ENCODE results near the gene KIAA0930.

DNA sequence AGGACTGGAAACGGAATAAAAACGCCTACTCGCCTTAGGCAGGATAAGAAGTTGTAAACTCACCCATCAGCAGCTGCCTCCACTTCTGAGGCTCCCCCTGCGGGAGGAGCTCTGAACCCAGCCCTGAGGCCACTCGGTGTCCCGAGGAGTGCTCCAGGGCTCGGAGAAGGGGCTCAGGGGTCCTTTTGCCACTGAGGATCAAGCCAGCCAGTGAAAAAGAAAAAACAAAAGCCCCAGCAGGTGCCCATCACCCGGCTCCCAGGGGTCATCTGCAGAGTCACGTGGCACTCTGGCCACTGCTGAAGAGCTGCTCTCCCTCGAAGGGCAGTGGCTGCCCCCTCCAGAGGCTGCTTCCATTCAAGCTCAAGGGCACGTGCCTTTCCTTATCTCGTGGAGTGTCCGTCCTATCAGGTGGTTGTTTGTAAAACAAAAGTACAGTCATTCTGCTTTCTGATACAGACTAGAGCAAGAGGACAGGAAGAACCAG, 48.0 kb downstream of the KIAA0930 start:
- no peak for TF ChIP-seq CTCF (IDR thresholded peaks at IDR 0.05)
- TF ChIP-seq ZFX (IDR thresholded peaks at IDR 0.05; ENCODE audit: borderline replicate concordance): no peak
